PC-3 (cell line): ENCODE measurements around the gene PRRC1. TPM values are rescaled to one million over a fixed set of nuclear protein-coding genes. Genes with fewer than 3 reads are reported as not detected.

ENCODE experiments used
- ATAC-seq: fragments of 200-7000 bp; cut with Tn5 transposase; 2 replicates; pipeline ENCODE4 v1.9.1; 2020; ENCODE audit warnings: mild to moderate bottlenecking, moderate library complexity
- BruUV-seq: library from RNA; stranded (reverse); fragments of 400-500 nt; replicated peaks from 2 replicates; lab custom pipeline; 2021; lab: Mats Ljungman, UMichigan
- CTCF ChIA-PET: fragments of 300-600 bp; sonication (Branson Sonifier 250); formaldehyde crosslinking; loops from one replicate; lab custom pipeline; 2022; ENCODE audit warnings: antibody characterized with exemption; lab: Charles Lee
- POLR2A ChIA-PET: fragments of 300-600 bp; sonication (Branson Sonifier 250); formaldehyde crosslinking; loops from one replicate; lab custom pipeline; 2022; ENCODE audit warnings: antibody characterized with exemption; ENCODE audit not compliant: unreplicated experiment; lab: Charles Lee
- DNase-seq: peaks from one replicate; pipeline ENCODE4 v3.0.0-alpha.2; 2015
- H2AFZ ChIP-seq: fragments of 300-600 bp; sonication (generic); 2 replicates; pipeline ENCODE4 v1.6.0; 2016; ENCODE audit warnings: antibody characterized with exemption, low read length
- H3F3A ChIP-seq: fragments of 300-600 bp; sonication (generic); one replicate; pipeline ENCODE4 v1.6.0; 2017; ENCODE audit warnings: antibody characterized with exemption, low read length, control low read depth, mild to moderate bottlenecking; ENCODE audit not compliant: unreplicated experiment
- H3K27ac ChIP-seq: fragments of 300-600 bp; sonication (generic); 2 replicates; pipeline ENCODE4 v1.5.1; 2016; ENCODE audit warnings: mild to moderate bottlenecking, low read length
- H3K27me3 ChIP-seq: fragments of 300-600 bp; sonication (generic); 2 replicates; pipeline ENCODE4 v1.6.1; 2016; ENCODE audit warnings: low read length, mixed read lengths
- H3K36me3 ChIP-seq: fragments of 300-600 bp; sonication (generic); 2 replicates; pipeline ENCODE4 v1.6.1; 2016; ENCODE audit warnings: low read depth, mixed run types, low read length, mixed read lengths
- H3K4me1 ChIP-seq: fragments of 300-600 bp; sonication (generic); 2 replicates; pipeline ENCODE4 v1.5.1; 2016; ENCODE audit warnings: low read length; ENCODE audit not compliant: insufficient read depth
- H3K4me2 ChIP-seq: fragments of 300-600 bp; sonication (generic); 2 replicates; pipeline ENCODE4 v1.6.0; 2016; ENCODE audit warnings: low read length
- H3K4me3 ChIP-seq: fragments of 300-600 bp; sonication (generic); 2 replicates; pipeline ENCODE4 v1.5.1; 2016; ENCODE audit warnings: mild to moderate bottlenecking, low read length, mixed read lengths
- H3K79me2 ChIP-seq: fragments of 300-600 bp; sonication (generic); 2 replicates; pipeline ENCODE4 v1.6.1; 2017; ENCODE audit warnings: low read length, mixed read lengths
- H3K9ac ChIP-seq: fragments of 300-600 bp; sonication (generic); 2 replicates; pipeline ENCODE4 v1.6.0; 2016; ENCODE audit warnings: mild to moderate bottlenecking, low read length
- H3K9me2 ChIP-seq: fragments of 300-600 bp; sonication (generic); replicated peaks from 2 replicates; pipeline ENCODE4 v1.6.1; 2016; ENCODE audit warnings: mixed run types, low read length, mixed read lengths
- H3K9me3 ChIP-seq: fragments of 300-600 bp; sonication (generic); 2 replicates; pipeline ENCODE4 v1.6.1; 2016; ENCODE audit warnings: low read length, mixed read lengths
- H4K20me1 ChIP-seq: fragments of 300-600 bp; sonication (generic); 2 replicates; pipeline ENCODE4 v1.6.1; 2016; ENCODE audit warnings: low read length, mixed read lengths
- CTCF ChIP-seq: fragments of 300-600 bp; sonication (generic); conservative IDR thresholded peaks from 2 replicates; pipeline ENCODE4 v1.5.1; 2017; ENCODE audit warnings: antibody characterized with exemption, low read depth, mild to moderate bottlenecking, low read length
- EZH2 ChIP-seq: fragments of 300-600 bp; sonication (generic); IDR thresholded peaks from one replicate; pipeline ENCODE4 v1.6.1; 2017; ENCODE audit warnings: antibody characterized with exemption, mild to moderate bottlenecking, low read length; ENCODE audit not compliant: unreplicated experiment
- EZH2phosphoT487 ChIP-seq: fragments of 300-600 bp; sonication (generic); IDR thresholded peaks from 2 replicates; pipeline ENCODE4 v1.6.1; 2018; ENCODE audit warnings: mild to moderate bottlenecking, antibody characterized with exemption, low read length, borderline replicate concordance
- intact Hi-C: fragments of 100-400 bp; cut with micrococcal nuclease; formaldehyde crosslinking; loops from 2 replicates; pipeline ENCODE4 v1.9.0; 2023
- total RNA-seq: library from RNA; depleted of rRNA; stranded (reverse); fragments of >200 nt; gene quantifications from 2 replicates; pipeline ENCODE4 v1.2.3, GENCODE V29; 2014

Gene PRRC1
- total RNA-seq, 1 experiment from 2014 or later = 56.4 TPM

- ATAC-seq (no peak), DNase-seq (no peak)
- no peaks in the 10 kb centered on the region for H3K9me2 ChIP-seq
- intact Hi-C loops = no loop called here
- TF ChIP-seq CTCF (no peak), EZH2phosphoT487 (no peak), EZH2 (no peak)
- ChIA-PET CTCF (no interaction called here), POLR2A (no interaction called here)
- H3K4me2 ChIP-seq = no peak overlapping the region
- H4K20me1 ChIP-seq = no peaks in the 10 kb centered on the region
- BruUV-seq = no TSS peak
- H3K9me3 ChIP-seq = 0 out of 2 replicates have a peak, but pooled peaks cover 3% of the 10 kb centered on the region
- H3K79me2 ChIP-seq = no peaks in the 10 kb centered on the region
- H3K9ac ChIP-seq = no peak overlapping the region
- no peak overlapping the region for H2AFZ ChIP-seq
- H3K4me3 ChIP-seq = no peak overlapping the region
- no peaks in the 10 kb centered on the region for H3F3A ChIP-seq
- H3K27me3 ChIP-seq = no peaks in the 10 kb centered on the region
- no peak overlapping the region for H3K27ac ChIP-seq
- no peaks in the 10 kb centered on the region for H3K36me3 ChIP-seq
- H3K4me1 ChIP-seq = no peaks in the 10 kb centered on the region
Observed at GRCh38 chr5:127574852-127575679, 57.6 kb downstream of the PRRC1 start.

- ATAC-seq = no peak
- intact Hi-C loops = no loop called here
- no peaks in the 10 kb centered on the region for H3K9me2 ChIP-seq
- ChIA-PET CTCF (no interaction called here), POLR2A (no interaction called here)
- H3K79me2 ChIP-seq = no peaks in the 10 kb centered on the region
- no peaks in the 10 kb centered on the region for H3K27me3 ChIP-seq
- no peak overlapping the region for H3K27ac ChIP-seq
- H3F3A ChIP-seq = no peaks in the 10 kb centered on the region
- H3K4me2 ChIP-seq = no peak overlapping the region
- 0 out of 2 replicates have a peak, but pooled peaks cover 3% of the 10 kb centered on the region for H3K9me3 ChIP-seq
- no peak overlapping the region for H3K4me3 ChIP-seq
- DNase-seq = no peak
- no TSS peak for BruUV-seq
- H3K4me1 ChIP-seq = no peaks in the 10 kb centered on the region
- TF ChIP-seq EZH2 (no peak), CTCF (no peak), EZH2phosphoT487 (no peak)
- no peaks in the 10 kb centered on the region for H3K36me3 ChIP-seq
- no peak overlapping the region for H2AFZ ChIP-seq
- H4K20me1 ChIP-seq = no peaks in the 10 kb centered on the region
- no peak overlapping the region for H3K9ac ChIP-seq
Observed at GRCh38 chr5:127577458-127577857, 60.0 kb downstream of the PRRC1 start.

- no peaks in the 10 kb centered on the region for H3K9me3 ChIP-seq
- DNase-seq (no peak), ATAC-seq (no peak)
- no peak overlapping the region for H3K4me2 ChIP-seq
- no peaks in the 10 kb centered on the region for H3K9me2 ChIP-seq
- CTCF ChIA-PET = no interaction called here
- BruUV-seq = no TSS peak
- H3K36me3 ChIP-seq = no peaks in the 10 kb centered on the region
- intact Hi-C loops = no loop called here
- no peak overlapping the region for H3K27ac ChIP-seq
- no peaks in the 10 kb centered on the region for H3K4me1 ChIP-seq
- no peaks in the 10 kb centered on the region for H3K79me2 ChIP-seq
- H4K20me1 ChIP-seq = no peaks in the 10 kb centered on the region
- H3F3A ChIP-seq = no peaks in the 10 kb centered on the region
- POLR2A ChIA-PET = no interaction called here
- H2AFZ ChIP-seq = no peak overlapping the region
- H3K27me3 ChIP-seq = no peaks in the 10 kb centered on the region
- no peak for TF ChIP-seq EZH2phosphoT487
- TF ChIP-seq EZH2 = no peak
- no peak for TF ChIP-seq CTCF
- no peak overlapping the region for H3K9ac ChIP-seq
- H3K4me3 ChIP-seq = no peak overlapping the region
Observed at GRCh38 chr5:127580731-127581130, 63.3 kb downstream of the PRRC1 start.
